Iris pigment epithelial cell (primary cell): ENCODE data around the gene CHST15.
"Not testable (repeated sequence)": the region's sequence is repeated elsewhere in the genome, so short reads cannot be mapped to it uniquely, and the experiment has no call there.

ENCODE experiments used
- DNase-seq: peaks from one replicate; pipeline ENCODE4 v3.0.0-alpha.2; 2011; ENCODE audit warnings: low read depth

Gene CHST15

DNA sequence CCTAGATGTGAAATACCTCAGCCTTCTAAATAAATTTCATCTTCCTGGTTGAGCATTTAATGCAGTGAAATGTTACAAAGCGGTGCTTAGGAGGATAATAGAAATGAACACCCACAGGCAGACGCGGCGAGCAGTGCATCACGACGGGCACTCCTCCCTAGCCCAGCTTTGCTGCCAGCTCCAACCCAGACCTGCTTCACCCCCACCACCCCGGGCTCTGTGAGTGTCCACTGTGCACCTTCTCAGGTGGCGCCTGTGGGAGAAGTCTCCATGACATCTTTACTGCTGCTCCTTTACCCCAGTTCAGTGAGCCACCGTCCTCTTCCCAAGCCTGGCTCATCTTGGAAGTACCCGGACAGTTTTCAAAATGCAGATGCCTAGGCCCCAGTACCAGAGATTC lies 5.2 kb upstream of the CHST15 start:
- DNase-seq, result no peak

DNA sequence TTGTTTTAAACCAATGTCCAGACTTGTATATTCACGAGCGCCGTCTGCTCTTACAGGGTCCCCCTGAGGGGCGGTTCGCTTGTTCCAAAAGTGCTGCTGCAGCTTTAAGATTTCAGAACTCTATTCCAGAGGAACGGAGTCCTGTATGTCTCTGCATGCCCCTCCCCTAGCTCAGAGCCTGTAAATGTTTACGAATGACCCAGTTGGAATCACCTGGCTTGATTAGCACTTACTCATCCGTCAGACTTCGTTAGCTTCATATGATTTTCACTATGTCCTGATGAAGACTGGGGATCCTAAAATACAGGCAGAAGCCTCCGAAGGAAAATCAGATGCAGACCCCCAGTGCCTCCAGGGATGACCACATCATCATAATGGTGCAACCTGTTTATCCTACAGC lies 4.5 kb upstream of the CHST15 start:
- no peak for DNase-seq

DNA sequence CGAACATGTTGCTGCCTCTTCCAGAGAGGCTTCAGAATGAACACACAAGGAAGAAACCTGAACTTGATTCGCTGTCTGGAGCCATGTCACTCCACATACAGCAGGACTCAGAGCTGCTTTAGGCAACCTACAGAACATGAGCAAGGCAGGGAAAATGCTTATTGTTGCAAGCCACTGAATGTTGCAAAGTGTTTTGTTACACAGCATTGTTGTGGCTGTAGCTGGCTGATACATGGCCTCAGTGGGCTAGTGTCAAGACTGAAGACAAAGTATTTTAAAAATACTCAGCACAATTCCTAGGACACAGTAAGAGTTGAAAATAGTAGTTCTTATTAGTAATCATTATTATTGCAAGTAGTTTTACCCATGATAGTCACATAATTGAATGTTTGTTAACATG lies 3.1 kb upstream of the CHST15 start:
- DNase-seq, result no peak

DNA sequence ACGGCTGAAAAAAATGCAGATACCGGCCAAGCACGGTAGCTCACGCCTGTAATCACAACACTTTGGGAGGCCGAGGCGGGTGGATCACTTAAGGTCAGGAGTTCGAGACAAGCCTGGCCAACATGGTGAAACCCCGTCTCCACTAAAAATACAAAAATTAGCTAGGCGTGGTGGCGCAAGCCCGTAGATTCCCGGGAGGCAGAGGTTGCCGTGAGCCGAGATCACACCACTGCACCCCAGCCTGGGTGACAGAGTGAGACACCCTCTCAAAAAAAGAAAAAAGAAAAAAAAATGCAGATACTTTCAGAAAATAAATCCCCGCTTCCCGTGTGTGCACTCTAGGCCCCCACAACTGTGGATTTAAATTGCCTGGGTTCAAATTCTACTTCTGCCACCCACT lies 2.4 kb upstream of the CHST15 start:
- not testable (repeated sequence) for DNase-seq

DNA sequence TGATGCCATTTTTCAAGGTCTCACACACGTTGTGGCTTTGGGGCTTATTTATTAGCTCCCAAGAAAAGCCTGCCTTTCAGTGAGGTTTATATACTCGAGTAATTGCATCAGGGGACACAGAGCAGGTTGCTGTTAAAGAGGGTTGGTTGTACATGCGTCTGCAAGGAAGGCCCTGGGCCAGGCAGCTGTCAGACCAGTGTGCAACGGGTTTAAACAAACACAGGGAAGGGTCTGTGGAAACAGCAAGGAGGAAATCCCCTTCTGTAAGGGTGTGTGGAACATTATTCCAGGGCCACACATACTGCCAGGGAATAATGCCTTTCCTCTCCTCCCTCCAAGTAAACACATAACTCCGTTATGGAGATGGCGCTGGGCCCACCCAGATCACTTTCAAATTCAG lies 1.7 kb upstream of the CHST15 start:
- no peak for DNase-seq

DNA sequence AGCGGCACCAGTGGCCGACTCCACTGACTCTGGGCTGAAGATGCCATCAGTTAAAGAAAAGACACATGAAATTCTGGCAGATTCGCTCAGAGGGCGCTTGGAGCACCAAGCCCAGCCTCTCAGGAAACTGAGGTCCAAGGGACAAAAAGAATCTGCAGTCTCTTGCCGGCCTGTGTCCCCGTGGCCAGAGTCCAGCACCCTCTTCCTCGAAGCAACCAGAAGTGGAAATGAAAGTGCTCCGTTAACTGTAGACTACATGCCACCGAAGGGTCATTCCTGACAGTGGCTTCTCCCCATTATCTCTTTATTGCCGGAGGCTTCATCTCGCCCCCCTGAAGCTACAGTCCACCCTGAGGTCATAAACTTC lies 1.0 kb upstream of the CHST15 start:
- DNase-seq, result no peak

DNA sequence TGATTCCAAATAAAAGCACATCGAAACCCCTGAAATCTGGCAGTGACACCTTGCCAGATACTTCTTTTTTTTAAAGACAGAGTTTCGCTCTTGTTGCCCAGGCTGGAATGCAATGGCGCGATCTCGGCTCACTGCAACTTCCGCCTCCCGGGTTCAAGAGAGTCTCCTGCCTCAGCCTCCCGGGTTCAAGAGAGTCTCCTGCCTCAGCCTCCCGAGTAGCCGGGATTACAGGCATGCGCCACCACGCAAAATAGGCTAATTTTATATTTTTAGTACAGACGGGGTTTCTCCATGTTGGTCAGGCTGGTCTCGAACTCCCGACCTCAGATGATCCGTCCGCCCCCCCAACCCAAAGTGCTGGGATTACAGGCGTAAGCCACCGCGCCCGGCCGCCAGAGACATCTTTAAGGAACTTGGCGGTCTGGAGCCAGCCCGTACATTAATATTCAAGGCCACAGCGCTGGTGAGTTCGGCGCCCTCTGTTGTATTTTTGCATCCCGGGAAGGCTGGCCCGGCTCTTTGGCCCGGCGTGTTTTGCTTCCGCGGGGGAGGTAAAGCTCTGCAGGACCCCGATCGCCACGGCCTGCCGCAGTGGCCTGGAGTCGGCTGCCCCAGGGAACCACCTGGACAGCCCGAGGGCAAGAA lies 498 bp upstream of the CHST15 start:
- DNase-seq, result not testable (repeated sequence)

DNA sequence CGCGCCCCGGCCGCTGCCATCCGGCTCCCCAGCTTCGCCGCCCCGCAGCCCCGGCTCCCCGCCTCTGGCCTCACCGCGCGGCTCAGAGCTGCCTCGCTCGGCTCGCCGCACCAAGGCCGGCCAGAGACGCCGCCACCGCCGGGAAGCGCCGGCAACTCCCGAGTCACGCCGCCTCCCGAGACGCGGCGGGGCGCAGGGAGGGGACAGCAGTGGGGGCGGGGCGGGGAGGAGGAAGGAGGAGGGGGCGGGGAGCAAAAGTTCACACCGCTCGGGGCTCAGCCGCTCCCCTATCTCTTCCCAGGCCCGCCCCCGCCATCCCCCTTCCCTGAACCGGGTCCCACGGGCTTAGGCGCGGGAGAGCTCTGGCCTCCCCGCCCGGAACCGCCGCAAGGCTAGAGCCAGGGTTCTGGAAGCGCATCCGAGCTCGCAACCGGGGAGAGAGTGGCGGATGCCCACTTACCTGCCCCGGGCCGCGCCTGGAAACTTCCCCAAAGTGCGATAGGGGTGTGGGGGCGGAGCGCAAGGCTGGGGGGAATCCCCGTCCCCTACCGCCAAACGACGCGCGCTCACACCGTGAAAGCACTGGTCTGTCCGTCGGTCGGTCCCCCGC lies 1.0 kb downstream of the CHST15 start:
- DNase-seq, result peak; percentile 43

DNA sequence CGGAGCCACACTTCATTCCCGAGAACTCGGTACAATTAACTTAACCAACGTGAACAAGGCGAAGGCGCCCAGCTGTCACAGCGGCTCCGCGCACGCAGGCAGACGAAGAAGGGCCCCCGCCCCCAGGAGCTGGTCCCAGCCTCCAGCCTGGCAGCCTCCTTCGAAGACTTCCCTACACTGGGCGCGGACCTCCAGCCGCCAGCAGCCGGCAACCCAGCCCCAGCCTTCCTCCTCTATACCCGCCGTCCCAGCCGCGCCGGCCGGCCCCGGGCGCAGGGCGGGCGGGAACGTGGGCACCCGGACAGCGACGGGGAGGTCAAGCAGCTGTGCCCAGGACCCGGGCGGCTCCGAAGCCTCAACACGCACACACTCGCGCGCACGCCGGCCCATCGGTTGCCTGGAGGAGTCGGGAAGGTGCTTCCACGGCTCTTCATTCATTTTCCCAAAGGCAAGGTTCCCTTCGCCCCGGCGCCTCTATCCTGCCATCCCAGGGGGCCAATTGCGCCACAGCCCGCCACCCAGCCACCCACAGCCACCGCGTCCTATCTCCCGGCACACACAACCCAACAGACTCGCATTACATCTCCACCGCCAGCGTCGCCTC lies 1.6 kb downstream of the CHST15 start:
- DNase-seq, result peak; percentile 20

DNA sequence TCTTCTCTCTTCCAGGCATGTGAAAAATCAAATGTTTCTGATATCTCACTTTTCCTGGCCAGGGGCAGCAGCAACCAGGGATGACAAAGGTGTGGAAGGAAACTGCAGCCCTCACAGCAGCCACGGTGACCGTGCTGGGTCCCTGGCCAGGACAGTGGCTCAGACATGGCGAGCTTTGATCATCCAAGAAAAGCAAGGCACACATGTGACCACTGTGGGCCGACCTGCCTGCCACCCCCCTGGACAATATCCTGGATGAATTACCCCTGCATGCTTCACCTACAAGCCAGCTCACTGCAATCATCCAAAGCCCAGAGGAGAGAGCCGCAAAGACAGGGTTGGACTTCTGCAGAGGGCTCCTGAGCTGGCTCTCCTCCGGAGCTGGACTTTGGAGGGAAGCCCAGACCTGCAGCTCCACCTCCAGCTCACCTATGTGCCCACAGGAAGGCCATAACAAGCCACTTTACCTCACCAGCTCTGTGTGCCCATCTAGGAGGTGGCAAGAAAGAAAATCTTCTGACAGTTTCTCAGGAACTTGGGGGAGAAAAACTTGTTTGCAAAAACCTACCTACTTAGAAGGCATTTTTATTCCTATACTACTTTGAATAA lies 2.7 kb downstream of the CHST15 start:
- no peak for DNase-seq

DNA sequence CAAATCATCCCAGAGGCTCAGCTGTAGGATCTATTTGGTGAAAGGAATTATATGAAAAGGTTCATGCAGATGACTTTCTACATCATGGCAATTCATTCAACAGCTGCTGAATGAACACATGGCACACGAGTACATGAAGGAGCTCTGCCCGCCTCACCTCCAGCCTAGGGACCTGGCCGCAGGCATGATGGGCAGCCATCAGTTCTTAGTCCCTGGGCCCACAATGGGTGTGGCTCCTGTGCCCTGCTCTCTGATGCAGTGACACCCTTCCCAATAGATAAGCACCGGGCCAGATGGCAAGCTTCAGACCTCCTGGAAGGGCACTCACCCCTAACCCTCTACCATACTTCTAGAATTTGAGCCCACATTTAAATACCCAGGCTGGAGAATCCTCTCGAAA lies 3.5 kb downstream of the CHST15 start:
- no peak for DNase-seq

DNA sequence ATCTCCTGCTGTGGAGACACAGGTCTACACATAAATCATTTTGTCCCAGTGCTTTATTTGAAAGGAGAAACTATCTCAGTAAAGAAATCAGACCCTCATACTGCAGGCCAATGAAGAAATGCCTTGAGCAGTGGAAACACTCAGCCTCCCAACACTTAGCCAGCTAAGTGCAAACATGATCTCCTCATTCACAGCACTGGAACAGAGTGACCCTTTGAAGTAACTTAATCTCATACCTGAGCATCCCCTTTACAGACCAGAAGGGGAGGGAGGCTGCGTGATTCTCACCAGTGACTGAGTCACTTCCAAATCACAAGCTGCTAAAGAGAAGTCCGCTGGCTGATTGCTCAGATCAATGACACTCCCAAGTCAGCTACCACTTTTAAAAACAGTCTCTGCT lies 4.5 kb downstream of the CHST15 start:
- DNase-seq, result no peak

DNA sequence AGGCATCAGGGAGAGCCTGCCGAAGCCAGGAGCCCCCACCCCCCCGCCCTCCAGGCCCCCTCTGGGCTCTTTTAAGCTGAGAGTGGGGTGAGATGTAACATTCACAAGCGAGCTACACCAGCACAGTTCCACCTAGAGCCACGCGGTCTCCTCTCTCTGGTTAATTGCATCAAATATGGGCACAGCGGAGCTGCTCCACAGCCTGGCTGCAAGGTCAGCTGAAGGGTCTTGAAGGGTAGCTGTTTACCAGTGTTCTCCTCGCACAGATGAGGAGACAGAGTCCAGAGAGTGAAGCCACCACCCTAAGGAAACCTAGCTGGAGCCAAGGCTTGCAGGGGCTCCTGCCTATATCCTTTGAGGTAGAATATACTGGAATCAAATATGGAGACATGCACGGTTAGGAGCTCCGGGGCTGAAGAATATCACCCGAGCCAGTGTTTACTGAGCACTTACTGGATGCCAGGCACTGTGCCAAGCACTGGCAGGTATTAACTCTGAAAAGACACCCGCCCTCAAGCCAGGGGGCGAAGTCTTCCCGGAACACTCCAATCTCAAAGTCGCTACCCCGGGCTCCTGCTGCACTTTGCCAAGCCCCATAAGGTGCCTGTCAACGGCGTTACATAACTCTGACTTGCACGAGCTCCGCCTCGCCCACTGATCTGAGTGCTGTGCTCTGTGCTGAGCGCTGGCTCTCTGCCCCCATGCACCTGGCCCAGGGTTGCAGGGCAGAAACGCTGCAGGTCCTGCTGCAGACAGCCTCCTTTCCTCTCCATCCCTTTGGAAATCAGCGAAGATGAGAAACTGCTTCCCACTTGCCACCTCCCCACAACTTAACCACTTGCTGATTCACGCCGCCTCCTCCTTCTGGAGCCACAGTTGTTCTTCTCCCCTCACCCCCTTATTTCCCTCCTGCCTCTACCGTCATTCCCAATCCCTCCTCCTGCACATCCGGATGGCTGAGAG lies 5.4 kb downstream of the CHST15 start:
- DNase-seq, result no peak

DNA sequence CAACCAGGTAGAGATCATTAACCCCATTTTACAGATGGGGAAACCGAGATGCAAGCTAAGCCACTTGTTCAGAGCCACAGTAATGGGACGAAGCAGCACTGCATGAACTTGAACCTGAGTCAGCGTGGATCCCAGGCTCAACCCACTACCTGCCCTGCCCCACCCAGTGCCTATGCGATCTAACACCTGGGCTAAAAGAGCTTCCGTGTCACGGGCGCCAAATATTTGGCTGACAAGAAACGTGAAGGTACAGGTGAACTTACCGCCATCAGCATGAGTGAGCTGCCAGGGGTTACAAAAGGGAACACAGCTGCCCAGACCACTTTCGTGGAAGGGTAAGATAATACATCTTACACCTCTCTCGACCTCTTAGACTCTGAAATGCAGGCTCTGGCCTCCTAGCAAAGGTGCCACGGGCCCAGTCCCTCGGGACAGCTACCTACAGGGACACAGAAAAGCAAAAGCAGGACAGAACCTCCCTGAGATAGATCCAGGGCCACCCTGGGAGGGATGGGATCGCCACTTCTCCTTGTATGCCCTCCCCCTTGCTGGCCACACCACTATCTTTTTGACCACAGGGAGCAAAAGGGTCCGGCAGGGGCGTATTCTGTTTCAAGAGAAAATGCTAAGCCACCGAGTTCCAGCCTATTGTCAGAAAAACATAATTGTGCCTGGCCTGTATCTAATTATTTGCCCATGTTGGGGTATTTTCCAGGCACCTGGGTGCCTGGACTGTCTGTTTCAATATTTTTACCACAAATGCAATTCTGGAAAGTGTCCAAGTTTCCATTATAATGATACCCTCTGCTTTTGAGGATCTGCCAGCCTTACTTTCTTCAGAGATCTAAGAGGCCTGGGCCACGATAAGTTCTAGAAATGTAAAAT lies 6.4 kb downstream of the CHST15 start:
- no peak for DNase-seq

DNA sequence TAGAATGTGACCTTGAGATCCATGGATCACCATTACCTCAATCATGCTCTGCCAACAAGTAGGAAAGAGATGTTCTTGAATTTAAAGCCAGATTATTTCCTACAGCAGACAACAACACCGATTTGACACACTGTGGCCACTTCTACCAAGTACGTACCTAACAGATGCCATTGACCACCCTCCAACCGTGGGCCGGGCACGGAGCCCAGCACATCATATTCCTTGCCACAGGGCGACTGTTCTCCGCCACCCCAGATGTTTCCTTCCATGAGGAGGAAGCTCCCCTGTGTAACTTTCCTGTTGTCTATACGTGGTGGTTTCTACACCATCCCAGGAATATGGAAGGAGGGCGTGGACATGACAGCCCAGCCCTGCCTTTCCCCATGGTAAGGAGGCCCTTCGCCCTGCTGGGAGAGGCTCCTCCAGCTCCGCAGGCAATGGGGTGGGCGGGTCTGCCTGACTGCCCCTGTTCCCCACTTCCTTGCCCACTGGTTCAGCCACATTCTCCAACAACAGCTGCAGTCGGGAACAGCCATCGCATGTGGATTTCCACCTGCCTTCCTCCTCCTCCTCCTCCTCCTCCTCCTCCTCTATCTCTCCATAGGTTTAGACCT lies 7.2 kb downstream of the CHST15 start:
- no peak for DNase-seq

DNA sequence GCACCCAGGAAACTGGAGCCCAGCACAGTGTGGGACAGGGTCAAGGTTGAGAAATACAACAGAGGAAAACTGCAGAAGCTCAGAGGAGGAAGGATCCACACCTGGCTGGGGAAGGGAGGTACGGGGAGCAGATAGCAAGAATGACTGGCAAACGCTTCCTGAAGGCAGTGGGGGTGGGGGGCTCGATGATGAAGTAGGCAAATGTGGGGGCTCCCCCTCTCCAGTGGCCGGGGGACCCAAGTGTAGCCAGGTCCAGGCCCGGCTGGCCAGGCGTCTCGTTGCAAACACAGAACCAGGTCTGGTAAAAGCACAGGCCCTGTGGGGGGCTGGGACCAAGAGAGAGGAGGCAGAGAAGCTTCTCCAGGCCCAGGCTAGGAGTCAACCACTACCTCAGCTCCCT lies 7.7 kb downstream of the CHST15 start:
- DNase-seq, result no peak

DNA sequence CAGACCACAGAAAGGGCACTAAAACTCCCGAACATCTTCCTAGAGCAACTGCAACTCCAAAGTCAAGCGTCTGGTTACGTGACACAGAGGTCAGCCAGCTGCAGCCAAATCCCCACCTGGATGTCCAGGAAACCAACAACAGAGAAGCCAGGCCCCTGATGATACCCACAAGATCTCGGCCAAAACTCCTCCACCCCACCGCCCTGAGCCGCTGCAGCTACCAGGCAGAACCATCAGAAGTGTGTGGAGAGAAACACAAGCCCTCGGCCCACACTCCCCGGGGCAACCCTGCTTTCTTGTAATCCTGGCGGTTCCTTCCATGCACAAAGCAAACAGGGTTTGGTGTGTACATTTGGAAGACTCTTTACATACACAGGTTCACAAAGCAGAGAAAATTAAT lies 8.7 kb downstream of the CHST15 start:
- no peak for DNase-seq

DNA sequence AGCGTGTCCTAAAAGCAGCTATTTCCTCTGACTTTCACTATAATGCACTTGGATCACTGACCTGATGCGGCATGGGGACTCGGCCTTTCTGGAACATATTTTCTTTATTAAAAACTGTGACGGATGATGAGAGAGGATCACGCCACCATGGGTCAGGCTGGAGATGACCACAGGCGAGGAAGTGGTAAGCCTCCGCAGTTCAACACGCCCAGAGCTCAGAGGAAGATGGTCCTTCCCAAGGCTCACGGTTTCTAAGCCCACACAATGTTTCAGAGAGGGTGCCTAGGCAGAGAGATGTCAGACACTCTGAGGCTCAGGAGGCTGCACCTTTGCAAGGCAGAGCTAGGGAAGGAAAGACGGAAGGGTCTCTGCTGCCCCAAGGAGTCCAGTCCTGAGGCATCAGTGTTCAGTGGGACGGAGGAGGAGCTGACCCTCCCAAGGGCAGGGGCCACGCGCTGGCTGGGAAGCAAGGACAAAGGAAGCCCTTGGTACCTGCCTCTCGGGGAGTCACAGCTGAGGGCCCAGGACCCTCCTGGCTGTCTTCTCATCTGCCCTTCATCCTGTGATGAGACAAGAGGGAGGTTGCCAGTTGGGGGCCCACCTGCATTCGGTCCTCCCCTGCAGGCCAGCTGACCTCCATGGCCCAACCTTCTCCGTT lies 9.5 kb downstream of the CHST15 start:
- no peak for DNase-seq

DNA sequence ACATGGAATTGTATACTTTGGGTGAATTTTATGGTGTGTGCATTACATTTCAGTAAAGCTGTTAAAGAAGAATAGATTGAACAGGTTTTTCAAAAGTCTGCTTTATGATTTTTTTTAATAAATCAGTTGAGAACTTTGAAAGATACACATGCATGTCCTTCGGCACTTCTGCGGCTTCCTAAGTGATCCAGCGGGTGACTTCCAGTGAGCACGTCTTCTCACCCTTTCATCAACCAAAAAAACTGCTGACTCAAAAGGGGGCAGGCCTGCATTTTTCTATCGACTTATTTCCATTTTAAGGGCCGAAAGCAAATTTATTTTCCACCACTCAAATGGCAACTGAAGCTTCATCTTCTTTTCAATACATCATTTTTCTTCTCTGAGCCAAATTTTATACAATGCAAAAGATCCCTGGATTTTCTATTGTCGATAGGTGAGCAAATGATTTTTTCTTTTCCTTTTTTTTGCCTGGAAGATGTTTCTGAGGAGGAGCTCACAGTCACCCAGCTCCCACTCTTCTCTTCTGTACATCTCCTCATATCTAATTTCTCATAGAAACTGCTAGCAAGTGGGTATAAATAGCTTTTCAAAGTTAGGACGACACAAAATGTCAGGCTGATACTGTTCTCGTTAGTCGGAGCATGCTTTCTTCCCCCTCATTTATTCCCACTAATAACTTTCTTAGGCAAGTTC lies 10.2 kb downstream of the CHST15 start:
- no peak for DNase-seq

DNA sequence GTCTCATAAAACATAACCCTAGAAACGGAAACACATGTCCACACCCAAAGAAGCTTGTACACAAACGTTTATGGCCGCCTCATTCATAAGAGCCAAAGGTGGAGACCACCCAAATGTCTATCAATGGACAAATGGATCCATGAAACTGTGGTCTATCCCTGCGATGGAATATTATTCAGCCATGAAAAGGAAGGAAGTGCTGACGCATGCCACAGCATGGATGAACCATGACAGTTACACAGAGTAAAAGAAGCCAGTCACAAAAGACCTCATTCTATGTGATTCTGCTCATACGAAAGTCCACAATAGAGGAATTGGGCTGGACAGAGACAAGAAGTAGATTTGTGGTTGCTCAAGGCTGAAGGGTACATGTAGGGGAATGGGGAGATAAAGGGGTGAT lies 10.8 kb downstream of the CHST15 start:
- DNase-seq, result no peak
